ENCODE results near the gene MTRR.

GRCh38 chr5:7941692-7942091, 72.7 kb downstream of the MTRR start:
- TF ChIP-seq CTCF (conservative IDR thresholded peaks at IDR 0.05): no peak
- TF ChIP-seq EZH2 (IDR thresholded peaks at IDR 0.05; ENCODE audit: low read depth): no peak

Data from PC-9 (cell line).